HepG2 (cell line): ENCODE measurements around the gene RCE1. TPM values are rescaled to one million over a fixed set of nuclear protein-coding genes. Genes with fewer than 3 reads are reported as not detected.

Source experiments
- AGO2 ChIP-seq: fragments of 200-400 bp; formaldehyde crosslinking; optimal IDR thresholded peaks from 2 replicates; pipeline ENCODE3; 2017; ENCODE audit warnings: mild to moderate bottlenecking, low read depth, low read length, moderate library complexity
- DPF2 ChIP-seq: sonication (generic); formaldehyde crosslinking; IDR thresholded peaks from 2 replicates; pipeline ENCODE4 v1.4.0; 2020; ENCODE audit warnings: mild to moderate bottlenecking, low read depth, missing genetic modification reagents, borderline replicate concordance
- FIP1L1 ChIP-seq: fragments of 200-400 bp; formaldehyde crosslinking; IDR thresholded peaks from 2 replicates; pipeline ENCODE4 v1.6.1; 2018; ENCODE audit warnings: low read depth, mild to moderate bottlenecking, low read length, moderate library complexity, borderline replicate concordance; ENCODE audit not compliant: insufficient read depth
- FOSL2 ChIP-seq: sonication (generic); formaldehyde crosslinking; IDR thresholded peaks from 2 replicates; pipeline ENCODE4 v1.4.0; 2020; ENCODE audit warnings: missing genetic modification reagents
- FOXK1 ChIP-seq: sonication (generic); formaldehyde crosslinking; IDR thresholded peaks from 2 replicates; pipeline ENCODE4 v1.4.0; 2020; ENCODE audit warnings: low read depth, missing genetic modification reagents, borderline replicate concordance
- HDAC1 ChIP-seq: sonication (generic); formaldehyde crosslinking; IDR thresholded peaks from 2 replicates; pipeline ENCODE4 v1.5.1; 2020; ENCODE audit warnings: mild to moderate bottlenecking, missing genetic modification reagents
- HNF4A ChIP-seq: sonication (generic); formaldehyde crosslinking; IDR thresholded peaks from 2 replicates; pipeline ENCODE4 v1.4.0; 2020; ENCODE audit warnings: missing genetic modification reagents
- MEF2D ChIP-seq: sonication (generic); formaldehyde crosslinking; IDR thresholded peaks from 2 replicates; pipeline ENCODE4 v1.5.1; 2020; ENCODE audit warnings: mild to moderate bottlenecking, missing genetic modification reagents
- MTA3 ChIP-seq: sonication (generic); formaldehyde crosslinking; IDR thresholded peaks from 2 replicates; pipeline ENCODE4 v1.4.0; 2020; ENCODE audit warnings: missing genetic modification reagents
- PCBP2 ChIP-seq: fragments of 200-400 bp; formaldehyde crosslinking; optimal IDR thresholded peaks from 2 replicates; pipeline ENCODE3; 2018; ENCODE audit warnings: low read length, low read depth; ENCODE audit not compliant: poor library complexity, severe bottlenecking
- POLR2AphosphoS5 ChIP-seq: IDR thresholded peaks from 2 replicates; pipeline ENCODE4 v1.6.1; 2012; ENCODE audit warnings: low read depth, low read length
- RAD51 ChIP-seq: fragments of 450-650 bp; IDR thresholded peaks from 2 replicates; pipeline ENCODE4 v1.6.1; 2016; ENCODE audit warnings: borderline replicate concordance
- REPIN1 ChIP-seq: sonication (generic); formaldehyde crosslinking; IDR thresholded peaks from 2 replicates; pipeline ENCODE4 v1.8.0; 2022; ENCODE audit warnings: missing genetic modification reagents, low read depth, mild to moderate bottlenecking, borderline replicate concordance
- U2AF2 ChIP-seq: fragments of 200-400 bp; formaldehyde crosslinking; IDR thresholded peaks from 2 replicates; pipeline ENCODE4 v1.6.1; 2017; ENCODE audit warnings: low read depth, mild to moderate bottlenecking, low read length
- ZNF292 ChIP-seq: sonication (generic); formaldehyde crosslinking; IDR thresholded peaks from 2 replicates; pipeline ENCODE4 v1.8.1; 2022; ENCODE audit warnings: mild to moderate bottlenecking, low read depth, missing genetic modification reagents, borderline replicate concordance
- ZNF331 ChIP-seq: sonication (generic); formaldehyde crosslinking; IDR thresholded peaks from 2 replicates; pipeline ENCODE4 v1.4.0; 2020; ENCODE audit warnings: missing genetic modification reagents
- ZNF333 ChIP-seq: sonication (generic); formaldehyde crosslinking; IDR thresholded peaks from 2 replicates; pipeline ENCODE4 v1.4.0; 2020; ENCODE audit warnings: mild to moderate bottlenecking, missing genetic modification reagents, borderline replicate concordance
- ZNF383 ChIP-seq: sonication (generic); formaldehyde crosslinking; IDR thresholded peaks from 2 replicates; pipeline ENCODE4 v1.4.0; 2020; ENCODE audit warnings: missing genetic modification reagents, mild to moderate bottlenecking, borderline replicate concordance
- ZNF431 ChIP-seq: sonication (generic); formaldehyde crosslinking; IDR thresholded peaks from 2 replicates; pipeline ENCODE4 v1.9.0; 2022; ENCODE audit warnings: missing genetic modification reagents, low read depth, mild to moderate bottlenecking, borderline replicate concordance
- ZNF614 ChIP-seq: IDR thresholded peaks from 2 replicates; pipeline ENCODE4 v1.6.1; 2018; ENCODE audit warnings: missing biosample characterization, missing genetic modification reagents, inconsistent platforms, borderline replicate concordance
- polyA plus RNA-seq, 8 experiments: library from polyadenylated mRNA; depleted of rRNA in 3 of 8; stranded (reverse) in 7 of 8; unstranded in 1 of 8; fragments of >200 nt; fragmentation: Illumina TruSeq in 4 of 8; extraction: Trizol in 4 of 8; gene quantifications; 2 replicates each; pipeline versions ENCODE4 v1.2.1 to v1.2.3, GENCODE V29; 2011 to 2016; ENCODE audit warnings: low read depth in 4 of 8, missing spikeins in 1 of 8, mixed read lengths in 1 of 8; ENCODE audit not compliant: insufficient read depth in 1 of 8
- total RNA-seq, 5 experiments: library from RNA; depleted of rRNA; stranded (reverse); fragments of >200 nt; fragmentation: Illumina TruSeq; extraction: Trizol; gene quantifications; 2 replicates each; pipeline ENCODE4 v1.2.3, GENCODE V29; 2016; ENCODE audit warnings: low read depth in 1 of 5
- TF ChIP-seq, protein P1 (sequence below): IDR thresholded peaks from 2 replicates; pipeline ENCODE4 v1.6.1; 2016; ENCODE audit warnings: missing compliant biosample characterization, missing genetic modification reagents, borderline replicate concordance
- TF ChIP-seq, protein P2 (sequence below): sonication (generic); formaldehyde crosslinking; IDR thresholded peaks from 2 replicates; pipeline ENCODE4 v1.4.0; 2020; ENCODE audit warnings: missing genetic modification reagents
- TF ChIP-seq, protein P3 (sequence below): IDR thresholded peaks from 2 replicates; pipeline ENCODE4 v1.6.1; 2016; ENCODE audit warnings: mild to moderate bottlenecking
- TF ChIP-seq, protein P4 (sequence below): sonication (generic); formaldehyde crosslinking; IDR thresholded peaks from 2 replicates; pipeline ENCODE4 v1.5.0; 2020; ENCODE audit warnings: missing genetic modification reagents, mild to moderate bottlenecking, borderline replicate concordance

The RCE1 gene
- total and polyA plus RNA-seq, 2 of the 13 experiments (the other 11 are each of a cell fraction or from before 2014, with no cell fraction given): 22.2 to 22.4 TPM

DNA sequence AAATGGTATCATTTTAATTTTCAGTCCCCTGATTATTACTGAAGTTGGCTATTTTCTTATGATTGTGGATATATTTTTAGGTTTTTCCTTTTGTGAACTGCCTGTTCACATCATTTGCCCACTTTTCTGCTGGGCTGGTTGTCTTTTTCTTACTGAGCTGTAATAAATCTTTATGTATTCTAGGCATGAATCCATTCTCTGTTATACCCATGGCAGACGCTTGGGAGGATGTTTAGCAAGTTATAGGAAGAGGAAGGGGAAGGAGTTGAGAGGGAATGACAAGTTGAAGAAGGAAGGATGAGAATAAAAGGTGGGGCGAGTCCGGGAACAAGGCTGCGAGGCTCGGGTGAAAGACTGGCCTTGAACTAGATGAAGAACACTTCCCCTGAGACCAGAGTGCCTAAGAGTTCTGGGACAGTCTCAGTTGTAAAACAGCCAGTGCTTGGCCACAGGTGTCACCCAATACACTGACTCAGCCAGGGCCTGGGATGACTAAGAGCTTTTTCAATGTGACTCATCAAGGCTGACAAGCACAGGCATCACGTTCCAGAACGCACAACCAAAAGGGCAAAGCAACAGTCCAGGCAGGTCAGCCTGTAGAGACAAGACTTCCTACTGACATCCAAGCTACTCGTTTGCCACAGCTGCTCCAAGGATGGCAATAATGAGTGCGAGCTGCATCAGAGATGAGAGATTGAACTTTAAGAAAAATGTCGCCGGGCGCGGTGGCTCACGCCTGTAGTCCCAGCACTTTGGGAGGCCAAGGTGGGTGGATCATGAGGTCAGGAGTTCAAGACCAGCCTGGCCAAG is 48.8 kb downstream of the RCE1 start (continued):
- TF ChIP-seq, protein P1, sequence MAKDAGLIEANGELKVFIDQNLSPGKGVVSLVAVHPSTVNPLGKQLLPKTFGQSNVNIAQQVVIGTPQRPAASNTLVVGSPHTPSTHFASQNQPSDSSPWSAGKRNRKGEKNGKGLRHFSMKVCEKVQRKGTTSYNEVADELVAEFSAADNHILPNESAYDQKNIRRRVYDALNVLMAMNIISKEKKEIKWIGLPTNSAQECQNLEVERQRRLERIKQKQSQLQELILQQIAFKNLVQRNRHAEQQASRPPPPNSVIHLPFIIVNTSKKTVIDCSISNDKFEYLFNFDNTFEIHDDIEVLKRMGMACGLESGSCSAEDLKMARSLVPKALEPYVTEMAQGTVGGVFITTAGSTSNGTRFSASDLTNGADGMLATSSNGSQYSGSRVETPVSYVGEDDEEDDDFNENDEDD (CRISPR knock-in tag): no peak
- TF ChIP-seq, protein P2, sequence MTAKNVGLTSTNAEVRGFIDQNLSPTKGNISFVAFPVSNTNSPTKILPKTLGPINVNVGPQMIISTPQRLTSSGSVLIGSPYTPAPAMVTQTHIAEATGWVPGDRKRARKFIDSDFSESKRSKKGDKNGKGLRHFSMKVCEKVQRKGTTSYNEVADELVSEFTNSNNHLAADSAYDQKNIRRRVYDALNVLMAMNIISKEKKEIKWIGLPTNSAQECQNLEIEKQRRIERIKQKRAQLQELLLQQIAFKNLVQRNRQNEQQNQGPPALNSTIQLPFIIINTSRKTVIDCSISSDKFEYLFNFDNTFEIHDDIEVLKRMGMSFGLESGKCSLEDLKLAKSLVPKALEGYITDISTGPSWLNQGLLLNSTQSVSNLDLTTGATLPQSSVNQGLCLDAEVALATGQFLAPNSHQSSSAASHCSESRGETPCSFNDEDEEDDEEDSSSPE (CRISPR knock-in tag): no peak
- 0 out of 2 replicates have a peak, but pooled peaks have one; percentile 19 for TF ChIP-seq FOXK1 (CRISPR knock-in tag)
- TF ChIP-seq FIP1L1: no peak
- peak; percentile 99 for TF ChIP-seq FOSL2 (CRISPR knock-in tag)
- no peak for TF ChIP-seq ZNF383 (CRISPR knock-in tag)
- TF ChIP-seq ZNF331 (CRISPR knock-in tag): peak; percentile 46; the same call in 1 of the 2 replicates
- peak; percentile 30; the same call in 1 of the 2 replicates for TF ChIP-seq HDAC1 (CRISPR knock-in tag)
- TF ChIP-seq ZNF614 (CRISPR knock-in tag): no peak; the same call in 1 of the 2 replicates
- TF ChIP-seq PCBP2: no peak
- peak; percentile 70; the same call in 1 of the 2 replicates for TF ChIP-seq ZNF292 (CRISPR knock-in tag)
- no peak for TF ChIP-seq REPIN1
- no peak for TF ChIP-seq AGO2
- TF ChIP-seq MEF2D (CRISPR knock-in tag): no peak
- TF ChIP-seq RAD51: no peak
- TF ChIP-seq HNF4A (CRISPR knock-in tag): peak; percentile 37; the same call in 1 of the 2 replicates
- 0 out of 2 replicates have a peak, but pooled peaks have one; percentile 29 for TF ChIP-seq ZNF431 (CRISPR knock-in tag)
- TF ChIP-seq, protein P3, sequence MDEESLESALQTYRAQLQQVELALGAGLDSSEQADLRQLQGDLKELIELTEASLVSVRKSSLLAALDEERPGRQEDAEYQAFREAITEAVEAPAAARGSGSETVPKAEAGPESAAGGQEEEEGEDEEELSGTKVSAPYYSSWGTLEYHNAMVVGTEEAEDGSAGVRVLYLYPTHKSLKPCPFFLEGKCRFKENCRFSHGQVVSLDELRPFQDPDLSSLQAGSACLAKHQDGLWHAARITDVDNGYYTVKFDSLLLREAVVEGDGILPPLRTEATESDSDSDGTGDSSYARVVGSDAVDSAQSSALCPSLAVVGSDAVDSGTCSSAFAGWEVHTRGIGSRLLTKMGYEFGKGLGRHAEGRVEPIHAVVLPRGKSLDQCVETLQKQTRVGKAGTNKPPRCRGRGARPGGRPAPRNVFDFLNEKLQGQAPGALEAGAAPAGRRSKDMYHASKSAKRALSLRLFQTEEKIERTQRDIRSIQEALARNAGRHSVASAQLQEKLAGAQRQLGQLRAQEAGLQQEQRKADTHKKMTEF (CRISPR knock-in tag): peak; percentile 58
- TF ChIP-seq POLR2AphosphoS5: no peak
- TF ChIP-seq ZNF333 (CRISPR knock-in tag): no peak
- TF ChIP-seq, protein P4, sequence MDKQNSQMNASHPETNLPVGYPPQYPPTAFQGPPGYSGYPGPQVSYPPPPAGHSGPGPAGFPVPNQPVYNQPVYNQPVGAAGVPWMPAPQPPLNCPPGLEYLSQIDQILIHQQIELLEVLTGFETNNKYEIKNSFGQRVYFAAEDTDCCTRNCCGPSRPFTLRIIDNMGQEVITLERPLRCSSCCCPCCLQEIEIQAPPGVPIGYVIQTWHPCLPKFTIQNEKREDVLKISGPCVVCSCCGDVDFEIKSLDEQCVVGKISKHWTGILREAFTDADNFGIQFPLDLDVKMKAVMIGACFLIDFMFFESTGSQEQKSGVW (CRISPR knock-in tag): no peak
- TF ChIP-seq U2AF2: no peak
- no peak for TF ChIP-seq DPF2 (CRISPR knock-in tag)
- TF ChIP-seq MTA3 (CRISPR knock-in tag): no peak
